Left renal cortex interstitium (tissue), 4 donors: ENCODE results near the gene IL10RA. TPM values are rescaled to one million over a fixed set of nuclear protein-coding genes. Genes with fewer than 3 reads are reported as not detected.
"Not testable (repeated sequence)": the region's sequence is repeated elsewhere in the genome, so short reads cannot be mapped to it uniquely, and the experiment has no call there.

ENCODE experiments used
- DNase-seq, 4 donors: peaks; one replicate each; pipeline ENCODE4 v3.0.0-alpha.2; 2013; ENCODE audit warnings: low read depth in 4 of 4, low spot score in 2 of 4, missing footprints in 1 of 4
- polyA plus RNA-seq, 4 donors: library from polyadenylated mRNA; unstranded; fragments of 120-200 nt; gene quantifications; one replicate each; pipeline ENCODE4 v1.2.1, GENCODE V29; 2013; ENCODE audit not compliant: insufficient read length in 4 of 4

IL10RA gene
- polyA plus RNA-seq, 4 donors = 2.2 to 3.1 (median 2.6) TPM

- DNase-seq = no peak
Measured at GRCh38 chr11:117960406-117960805, 25.8 kb upstream of the IL10RA start.

- no peak for DNase-seq
Measured at GRCh38 chr11:117961896-117962295, 24.3 kb upstream of the IL10RA start.

GRCh38 chr11:117962826-117963225 is 23.4 kb upstream of the IL10RA start:
- DNase-seq = no peak

- DNase-seq = no peak
Measured at GRCh38 chr11:117966908-117967307, 19.3 kb upstream of the IL10RA start.

GRCh38 chr11:117969160-117969991 is 16.8 kb upstream of the IL10RA start:
- DNase-seq = no peak

GRCh38 chr11:117970400-117971024 is 15.7 kb upstream of the IL10RA start:
- DNase-seq = no peak

GRCh38 chr11:117972044-117972443 is 14.2 kb upstream of the IL10RA start:
- no peak for DNase-seq

- no peak for DNase-seq
Measured at GRCh38 chr11:117972629-117973502, 13.3 kb upstream of the IL10RA start.

GRCh38 chr11:117973503-117973860 is 12.7 kb upstream of the IL10RA start:
- DNase-seq = no peak

- DNase-seq = no peak
Measured at GRCh38 chr11:117976445-117976844, 9.7 kb upstream of the IL10RA start.

GRCh38 chr11:117977029-117977428 is 9.2 kb upstream of the IL10RA start:
- DNase-seq = no peak

GRCh38 chr11:117977612-117978264 is 8.5 kb upstream of the IL10RA start:
- DNase-seq = not testable (repeated sequence)

- DNase-seq = not testable (repeated sequence)
Measured at GRCh38 chr11:117978291-117978910, 7.8 kb upstream of the IL10RA start.

- DNase-seq = no peak
Measured at GRCh38 chr11:117978991-117979390, 7.2 kb upstream of the IL10RA start.

GRCh38 chr11:117979481-117980211 is 6.5 kb upstream of the IL10RA start:
- no peak for DNase-seq

- no peak for DNase-seq
Measured at GRCh38 chr11:117980280-117980679, 5.9 kb upstream of the IL10RA start.

GRCh38 chr11:117980720-117981119 is 5.5 kb upstream of the IL10RA start:
- DNase-seq = no peak

GRCh38 chr11:117983163-117983475 is 3.1 kb upstream of the IL10RA start:
- DNase-seq = no peak

GRCh38 chr11:117984476-117984875 is 1.7 kb upstream of the IL10RA start:
- no peak for DNase-seq
